Measurements from ENCODE around the gene ANK2. TPM values are rescaled to one million over a fixed set of nuclear protein-coding genes. Genes with fewer than 3 reads are reported as not detected.

ANK2 gene
- total RNA-seq (2014; rRNA removed; shearing (Covaris generic)): 0.03 and 0.08 TPM in 2 replicates

DNA sequence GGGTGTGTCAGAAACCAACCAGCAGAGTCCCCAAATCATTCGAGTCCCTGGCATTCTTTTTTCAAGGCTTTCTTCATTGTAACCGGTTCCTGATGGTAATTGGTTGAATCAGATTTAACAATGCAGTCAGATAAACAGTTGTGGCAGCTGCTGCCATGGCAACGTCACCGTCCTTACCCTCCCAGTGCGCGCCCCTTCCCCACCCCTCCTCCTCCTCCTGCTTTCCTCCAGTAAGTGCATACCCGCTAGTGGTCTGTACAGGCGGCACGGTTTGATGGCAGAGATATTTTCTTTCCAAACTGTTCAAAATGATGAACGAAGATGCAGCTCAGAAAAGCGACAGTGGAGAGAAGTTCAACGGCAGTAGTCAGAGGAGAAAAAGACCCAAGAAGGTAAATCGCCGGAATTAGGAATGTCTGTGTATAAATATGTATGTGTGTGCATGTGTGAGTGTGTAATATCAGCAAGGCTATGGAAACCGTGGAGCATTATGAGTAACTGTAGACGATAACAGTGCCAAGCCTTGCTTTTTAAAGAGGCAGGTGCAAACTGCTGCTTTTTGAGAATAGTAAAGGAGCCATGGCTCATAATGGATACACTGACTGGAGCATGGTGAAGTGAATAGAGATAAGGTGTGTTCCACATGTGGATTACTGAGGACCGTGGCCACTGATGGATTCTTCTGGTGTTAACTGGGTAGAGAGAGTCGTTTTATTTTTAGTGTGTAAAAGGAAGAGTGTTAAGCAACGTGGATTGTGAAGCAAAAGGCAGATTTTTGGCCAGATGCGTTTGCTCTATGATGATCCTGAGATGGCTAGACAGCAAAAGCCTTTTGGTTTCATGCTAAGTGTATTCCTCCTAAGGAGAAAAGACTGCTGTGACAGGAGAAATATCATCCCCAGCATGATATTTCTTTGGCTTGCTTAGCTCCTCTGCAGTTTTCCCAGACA, at the start of gene ANK2:
Gene ANK2 (plus strand): TSS at position 233 of the 950 bp plus-strand sequence. CDS start 76 bp downstream, at position 309.
- no peak for DNase-seq (ENCODE audit: low spot score)

DNA sequence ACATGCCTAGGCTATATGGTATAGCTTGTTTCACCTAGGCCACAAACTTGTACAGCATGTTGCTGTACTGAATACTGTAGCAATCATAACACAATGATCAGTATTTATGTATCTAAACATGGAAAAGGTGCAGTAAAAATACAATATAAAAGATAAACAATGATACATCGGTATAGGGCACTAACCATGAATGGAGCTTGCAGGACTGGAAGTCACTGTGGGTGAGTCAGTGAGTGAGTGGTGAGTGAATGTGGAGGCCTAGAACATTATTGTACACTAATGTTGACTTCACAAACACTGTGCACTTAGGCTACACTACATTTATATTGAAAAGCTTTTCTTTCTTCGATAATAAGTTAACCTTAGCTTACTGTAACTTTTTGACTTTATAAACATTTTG, 45.6 kb upstream of the ANK2 start:
- no peak for DNase-seq (ENCODE audit: low spot score)

DNA sequence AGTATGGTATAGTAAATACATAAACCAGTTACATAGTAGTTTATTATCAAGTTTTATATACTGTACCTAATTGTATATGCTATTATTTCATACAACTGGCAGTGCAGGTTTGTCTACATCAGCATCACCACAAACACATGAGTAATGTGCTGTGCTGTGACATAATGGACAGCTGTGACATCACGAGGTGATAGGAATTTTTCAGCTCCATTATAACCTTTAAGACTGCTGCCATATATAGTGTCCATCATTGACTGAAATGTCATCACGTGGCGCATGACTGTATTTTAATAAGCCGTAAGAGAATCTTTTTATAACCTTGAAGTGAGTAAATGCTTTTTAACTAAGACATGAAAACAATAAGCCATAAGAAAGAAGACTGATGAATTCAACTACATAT, 44.8 kb upstream of the ANK2 start:
- no peak for DNase-seq (ENCODE audit: low spot score)

DNA sequence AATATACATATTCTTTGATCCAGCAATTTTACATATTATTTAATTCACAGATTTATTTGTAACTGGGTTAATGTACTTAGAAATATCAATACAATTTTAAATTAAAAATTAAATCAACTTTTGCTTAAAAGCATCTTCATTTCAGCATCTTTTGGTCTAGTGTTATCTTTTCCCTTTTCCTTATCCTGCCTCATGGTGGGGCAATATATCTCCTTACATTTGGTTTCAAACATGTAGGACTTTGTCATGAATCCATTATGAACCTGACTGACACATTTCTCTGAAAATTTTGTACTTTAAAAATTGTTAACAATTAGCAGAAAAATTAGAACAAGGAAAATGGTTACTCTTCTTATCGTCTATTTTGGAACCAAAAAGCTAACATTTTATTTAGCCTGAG, 42.8 kb upstream of the ANK2 start:
- DNase-seq (ENCODE audit: low spot score): no peak

DNA sequence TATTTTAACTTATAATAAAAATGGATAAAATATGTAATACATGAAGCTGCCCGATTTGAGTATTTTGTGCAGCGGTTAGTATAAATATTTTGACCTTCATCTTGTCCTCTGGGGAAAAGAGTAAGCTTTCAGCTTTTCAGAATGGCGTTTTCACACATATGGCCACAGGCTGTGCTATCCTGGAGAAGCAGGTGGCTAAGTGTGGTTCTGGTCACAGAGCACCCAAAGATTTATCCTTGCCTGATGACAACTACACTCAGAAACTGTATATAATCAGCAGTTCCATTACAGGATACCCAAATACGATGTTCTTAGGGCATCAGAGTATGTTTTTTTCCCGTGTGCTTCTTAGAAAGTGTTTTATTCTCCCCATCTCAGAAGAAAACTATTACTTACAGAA, 42.3 kb upstream of the ANK2 start:
- DNase-seq (ENCODE audit: low spot score): no peak

DNA sequence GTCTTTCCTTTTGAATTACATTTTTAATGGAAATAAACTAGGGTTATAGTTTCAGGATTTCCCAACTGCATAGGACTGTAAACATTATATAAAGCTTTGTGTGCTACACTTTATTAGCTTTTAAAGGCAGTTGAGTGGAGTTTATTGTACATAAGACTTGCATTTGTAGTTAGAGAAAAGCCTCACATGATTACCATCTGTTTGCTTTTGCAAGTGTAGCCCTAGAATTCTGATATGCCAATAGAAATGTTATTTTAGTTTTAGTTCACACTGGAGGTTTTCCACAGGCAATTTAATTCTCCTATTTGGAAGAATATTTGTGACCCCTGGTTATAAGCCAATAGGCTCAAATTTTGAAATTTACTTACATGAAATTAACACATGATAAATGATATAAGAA, 41.3 kb upstream of the ANK2 start:
- DNase-seq (ENCODE audit: low spot score): no peak

DNA sequence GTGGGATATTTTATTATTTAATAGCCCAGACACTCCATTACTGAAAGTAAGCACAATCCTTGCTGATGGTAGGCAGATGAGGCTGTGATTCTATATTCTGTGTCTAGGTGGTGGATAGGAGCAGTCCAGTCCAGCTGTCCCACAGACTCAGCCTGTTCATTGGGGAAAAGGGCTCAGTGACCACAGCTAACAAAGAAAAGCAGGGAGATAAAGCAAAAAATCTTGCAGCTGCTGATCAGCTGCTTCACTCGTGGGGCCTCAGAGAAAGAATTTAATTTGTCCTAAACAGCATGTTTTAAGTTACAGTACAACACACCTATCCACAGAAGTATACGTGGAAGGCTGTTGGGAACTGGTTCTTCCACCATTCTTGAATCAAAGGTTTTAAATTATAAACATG, 40.7 kb upstream of the ANK2 start:
- no peak for DNase-seq (ENCODE audit: low spot score)

DNA sequence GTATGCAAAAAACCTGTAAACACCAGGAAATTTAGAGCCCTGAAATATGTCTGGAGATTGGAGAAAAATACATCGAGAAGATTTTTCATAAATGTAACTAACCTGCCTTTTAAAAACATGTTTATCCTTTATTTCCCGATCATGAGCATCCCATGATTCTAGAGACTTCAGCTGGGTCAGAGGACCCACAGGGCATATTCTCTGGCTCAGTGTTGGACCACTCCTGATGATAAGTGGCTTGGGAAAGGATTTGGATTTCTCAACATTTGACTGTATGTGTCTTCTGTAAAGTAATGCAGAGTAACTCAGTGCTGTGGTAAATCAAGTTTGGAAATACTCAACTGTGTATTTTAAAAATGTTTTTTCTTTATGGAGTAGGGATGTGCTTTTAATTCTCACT, 40.0 kb upstream of the ANK2 start:
- no peak for DNase-seq (ENCODE audit: low spot score)

DNA sequence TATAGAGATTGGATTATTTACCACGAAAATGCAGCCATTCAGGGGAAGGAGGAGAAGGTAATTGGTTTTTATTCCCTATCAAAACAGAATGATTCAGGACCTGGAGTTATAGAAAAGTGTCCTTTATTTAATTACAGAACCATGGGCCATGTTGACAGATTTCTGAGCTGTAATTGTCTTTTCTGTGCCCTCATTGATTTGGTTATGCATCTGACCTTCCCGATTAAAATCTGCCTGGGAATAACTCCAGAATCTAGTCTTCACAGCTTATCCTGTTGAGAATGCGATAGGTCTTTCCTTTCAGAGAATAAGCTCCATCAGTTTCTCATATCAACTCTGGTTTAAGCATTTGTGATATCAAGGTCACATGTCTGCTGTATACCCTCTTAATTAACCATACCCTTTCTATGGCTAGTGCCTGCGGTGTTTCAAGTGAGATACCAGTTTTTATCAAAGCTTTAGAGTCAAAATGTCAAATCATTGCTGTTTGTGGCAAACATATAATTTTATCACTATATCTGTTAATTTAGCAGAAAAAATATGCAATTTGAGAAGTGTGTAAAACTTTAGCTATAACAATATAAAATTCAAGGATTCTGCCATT, 37.2 kb upstream of the ANK2 start:
- DNase-seq (ENCODE audit: low spot score): no peak

DNA sequence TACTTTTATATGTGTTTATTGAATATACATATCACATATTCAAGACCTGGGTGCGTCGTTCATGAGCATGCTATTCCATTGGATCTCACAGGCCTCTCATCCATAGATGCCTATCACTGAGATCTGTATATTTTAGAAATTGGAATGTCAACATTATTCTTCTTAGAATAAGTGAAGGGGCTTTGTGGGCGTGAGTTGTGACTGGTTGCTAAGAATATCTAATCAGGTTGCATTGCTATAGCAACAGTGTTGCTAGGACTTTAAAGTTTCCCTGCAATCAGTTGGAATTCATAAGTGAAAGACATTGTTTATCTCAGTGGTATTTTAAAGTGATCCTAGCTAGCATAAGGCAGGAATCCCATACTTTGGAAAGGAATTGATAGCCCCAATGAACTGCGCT, 36.7 kb upstream of the ANK2 start:
- no peak for DNase-seq (ENCODE audit: low spot score)

DNA sequence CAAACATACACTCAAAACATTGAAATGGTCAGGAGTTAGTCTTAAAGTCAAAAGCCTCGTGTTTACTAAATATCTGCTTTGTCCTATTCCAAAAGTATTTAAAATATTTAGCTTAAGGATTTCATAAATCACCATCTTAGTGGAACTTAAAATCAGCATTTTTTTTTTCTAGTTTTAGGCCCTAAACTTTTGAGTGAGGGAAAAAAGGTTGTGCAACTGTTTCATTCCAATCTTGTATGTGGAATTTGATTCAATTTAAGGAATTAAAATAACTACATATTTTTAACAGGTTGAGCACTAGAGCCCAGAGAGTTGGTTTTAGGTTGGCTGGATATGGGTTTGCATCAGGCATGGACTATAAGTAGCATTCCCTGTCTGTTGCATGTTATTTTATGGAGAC, 35.7 kb upstream of the ANK2 start:
- DNase-seq (ENCODE audit: low spot score): no peak

DNA sequence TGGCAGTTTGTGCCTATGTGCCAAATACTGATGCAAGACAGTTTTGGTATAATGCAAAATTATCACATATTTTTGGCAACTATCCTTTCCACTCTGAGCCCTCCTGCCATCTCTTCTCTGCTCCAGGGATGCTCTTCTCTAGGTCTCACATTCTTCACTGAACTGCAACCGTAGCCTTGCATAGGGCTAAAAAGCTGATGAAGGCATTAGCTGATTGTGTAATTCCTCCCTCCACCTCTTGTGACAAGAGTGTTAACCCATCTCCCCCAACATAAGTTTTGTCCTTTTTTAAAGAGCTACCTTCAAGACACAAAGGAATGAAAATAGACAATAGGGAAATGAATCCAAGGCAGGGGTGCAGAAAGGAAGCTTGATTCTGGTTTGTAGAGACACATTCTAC, 33.1 kb upstream of the ANK2 start:
- DNase-seq (ENCODE audit: low spot score): no peak

DNA sequence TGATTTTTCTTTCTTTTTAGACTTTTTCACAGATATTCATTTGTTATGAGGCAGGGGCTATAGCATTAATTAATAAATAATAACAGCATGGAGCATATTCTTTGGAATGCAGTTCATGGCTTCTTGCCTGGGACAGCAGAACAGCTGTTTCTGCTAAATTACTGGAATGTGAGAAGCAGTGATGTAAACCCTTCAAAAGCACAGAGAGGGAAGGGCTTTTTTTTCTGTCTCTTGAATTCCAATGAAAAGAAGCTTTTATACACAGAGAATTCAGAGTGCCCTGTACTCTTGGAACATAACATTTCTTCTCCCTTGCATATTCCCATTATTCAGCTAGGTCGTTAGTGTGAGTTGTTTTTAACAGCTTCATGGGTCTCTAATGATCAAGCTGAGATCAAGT, 28.5 kb upstream of the ANK2 start:
- no peak for DNase-seq (ENCODE audit: low spot score)

DNA sequence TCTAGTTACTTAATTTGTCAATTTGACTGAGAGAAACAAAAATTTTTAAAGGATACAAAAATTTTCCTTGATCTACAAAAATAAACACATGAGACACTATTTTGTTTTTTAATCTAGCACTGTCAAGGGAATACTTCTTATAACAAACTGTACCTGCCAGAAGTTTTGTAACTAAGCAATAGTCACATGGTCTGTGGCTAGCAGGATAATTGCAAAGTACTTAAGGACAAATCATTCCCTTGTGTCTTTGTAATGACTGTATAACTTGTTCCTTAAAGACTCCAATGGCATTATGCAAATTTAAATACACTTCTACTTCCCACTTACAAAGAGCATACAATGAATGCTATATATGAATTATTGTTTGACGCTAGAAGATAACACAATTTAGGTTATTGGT, 25.1 kb upstream of the ANK2 start:
- DNase-seq (ENCODE audit: low spot score): no peak

DNA sequence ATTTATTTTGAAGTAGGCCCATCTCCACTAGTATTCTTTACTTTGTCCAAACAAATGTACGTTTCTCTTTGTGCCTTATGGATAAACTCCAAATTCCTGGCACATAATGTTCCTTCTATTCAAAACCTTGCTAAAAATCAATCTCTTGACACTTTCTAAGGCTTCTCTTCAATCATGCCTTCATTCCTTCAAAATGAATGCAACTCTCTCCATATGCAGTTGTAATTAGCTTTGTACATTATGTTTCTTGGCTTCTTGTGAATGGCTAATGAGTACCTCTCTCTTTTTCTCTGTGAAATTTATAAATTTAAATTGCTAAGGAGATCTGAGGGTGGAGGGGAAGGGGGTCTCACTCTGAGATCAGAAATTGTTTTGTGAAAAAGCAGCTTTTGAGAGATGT, 24.0 kb upstream of the ANK2 start:
- DNase-seq (ENCODE audit: low spot score): no peak

DNA sequence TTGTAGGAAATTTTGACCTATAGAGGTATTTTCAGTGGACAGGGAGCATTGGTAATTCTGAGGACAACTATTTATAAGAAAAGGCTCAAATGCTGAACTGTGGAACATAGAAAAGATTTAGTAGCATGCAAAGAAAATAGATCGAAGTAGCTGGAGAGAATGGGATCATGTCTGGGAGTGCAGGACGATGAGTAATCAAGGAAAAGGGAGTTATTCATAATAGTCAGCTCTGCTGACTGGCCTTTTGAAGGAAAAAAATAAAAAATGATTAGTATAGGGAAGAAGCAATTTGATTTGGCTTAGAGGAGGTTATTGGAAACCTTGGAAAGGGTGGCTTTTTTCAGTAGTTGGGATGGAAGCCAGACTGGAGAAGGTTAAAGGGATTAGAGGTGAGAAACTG, 22.9 kb upstream of the ANK2 start:
- no peak for DNase-seq (ENCODE audit: low spot score)

DNA sequence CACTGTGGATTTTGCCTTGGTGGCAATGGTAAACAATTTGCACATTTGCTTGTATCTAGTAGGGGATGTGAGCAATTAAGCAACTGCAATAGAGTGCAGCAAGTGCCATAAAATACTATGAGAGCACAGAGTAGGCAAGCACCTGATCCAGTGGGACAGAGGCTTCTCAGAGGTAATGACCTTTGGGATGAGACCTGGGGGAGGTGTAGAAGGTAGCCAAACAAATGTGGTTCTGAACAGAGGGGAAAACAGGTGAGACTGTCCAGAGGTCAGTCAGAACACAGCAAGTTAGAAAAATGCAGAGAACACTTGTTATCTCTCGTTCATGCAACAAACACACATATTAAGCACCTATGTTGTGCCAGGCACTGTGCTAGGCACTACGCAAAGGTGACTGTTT, 21.4 kb upstream of the ANK2 start:
- DNase-seq (ENCODE audit: low spot score): no peak

DNA sequence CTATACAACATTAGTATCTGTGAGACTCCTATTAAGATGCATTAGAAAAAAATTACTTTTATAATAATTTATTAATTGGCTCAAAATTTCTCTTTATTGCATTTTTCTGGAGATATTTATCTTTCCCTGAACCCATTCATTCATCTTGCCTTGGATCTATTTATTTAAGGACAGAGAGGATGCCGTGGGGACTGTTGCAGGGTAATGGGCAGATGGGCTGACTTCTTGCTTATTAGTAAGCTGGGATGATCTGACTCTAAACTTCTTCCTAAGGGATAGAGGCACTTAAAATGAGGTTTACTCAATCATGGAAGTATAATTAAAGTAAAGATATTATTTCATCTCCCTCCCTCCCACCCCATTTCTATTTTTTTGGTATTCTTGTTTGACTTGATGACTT, 18.2 kb upstream of the ANK2 start:
- DNase-seq (ENCODE audit: low spot score): no peak

DNA sequence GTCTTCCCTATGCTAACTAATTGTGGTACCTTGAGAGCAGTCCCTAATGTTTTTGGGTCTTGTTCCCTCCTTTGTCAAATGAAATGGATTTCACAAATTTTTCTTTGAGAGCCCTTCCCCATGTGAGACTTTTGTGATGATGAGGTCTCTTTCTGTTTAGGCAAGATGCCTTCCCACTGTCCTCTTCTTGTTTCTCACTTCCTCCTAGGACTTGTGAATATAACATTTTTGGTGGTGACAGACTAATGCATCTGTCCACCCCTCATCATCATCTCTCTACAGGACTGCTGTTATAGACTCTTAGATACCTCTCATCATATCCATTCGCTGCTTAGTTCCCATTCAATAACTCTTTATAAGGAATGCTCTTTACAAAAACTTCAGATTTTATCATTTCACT, 8.7 kb upstream of the ANK2 start:
- no peak for DNase-seq (ENCODE audit: low spot score)

DNA sequence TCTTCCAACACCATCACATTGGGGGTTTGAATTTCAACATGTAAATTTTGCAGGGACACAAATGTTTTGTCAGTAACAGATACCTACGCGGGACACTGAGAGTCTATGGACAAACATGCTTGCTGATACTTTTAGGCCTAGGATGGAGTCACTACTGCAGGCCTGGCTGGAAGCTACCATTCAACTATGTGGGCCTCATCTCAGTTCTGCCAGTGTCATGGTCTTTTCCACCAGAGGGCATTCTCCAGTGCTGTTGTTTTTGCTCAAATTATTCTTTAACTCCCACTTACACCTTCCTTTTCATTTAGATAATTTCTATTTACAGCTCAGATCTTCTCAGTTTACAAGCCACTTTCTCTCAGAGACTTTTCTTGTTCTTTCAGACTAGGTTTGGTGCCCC, 7.0 kb upstream of the ANK2 start:
- no peak for DNase-seq (ENCODE audit: low spot score)

DNA sequence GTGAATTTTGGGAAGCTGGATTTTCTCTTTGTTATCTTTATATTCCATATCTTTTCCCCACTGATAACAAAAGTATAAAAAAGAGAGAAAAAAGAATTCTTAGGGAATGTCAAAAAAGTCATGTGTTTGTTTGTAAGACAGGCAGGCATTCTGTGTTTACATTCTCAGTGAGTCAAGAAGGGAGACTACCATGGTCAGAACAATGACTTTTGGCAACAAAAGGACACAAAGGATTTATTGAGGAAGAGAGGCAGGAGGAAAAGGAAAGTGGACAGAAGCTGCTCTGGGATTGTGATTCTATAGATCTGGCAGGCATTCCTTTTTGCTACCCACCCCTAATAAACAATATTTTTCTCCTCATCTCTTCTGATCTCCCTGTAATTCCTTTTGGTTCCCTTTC, 5.9 kb upstream of the ANK2 start:
- DNase-seq (ENCODE audit: low spot score): no peak

DNA sequence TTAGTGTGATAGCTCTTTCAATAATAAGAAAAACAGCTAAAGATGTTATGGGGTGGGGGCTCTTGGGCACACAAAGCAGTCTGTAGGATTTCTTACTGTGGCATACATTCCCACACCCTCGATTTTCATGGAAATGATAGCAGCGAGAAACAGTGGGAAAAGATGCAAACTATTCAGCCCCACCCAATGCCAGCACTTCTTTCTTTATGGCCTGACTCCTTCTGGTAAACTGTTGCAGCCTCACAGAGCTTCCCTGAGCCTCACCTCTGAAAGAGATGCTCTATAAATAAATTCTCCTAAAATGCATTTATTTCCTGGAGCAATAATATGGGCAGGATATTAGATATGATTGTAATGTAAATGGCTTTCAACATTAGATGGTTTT, 910 bp downstream of the ANK2 start:
- no peak for DNase-seq (ENCODE audit: low spot score)

DNA sequence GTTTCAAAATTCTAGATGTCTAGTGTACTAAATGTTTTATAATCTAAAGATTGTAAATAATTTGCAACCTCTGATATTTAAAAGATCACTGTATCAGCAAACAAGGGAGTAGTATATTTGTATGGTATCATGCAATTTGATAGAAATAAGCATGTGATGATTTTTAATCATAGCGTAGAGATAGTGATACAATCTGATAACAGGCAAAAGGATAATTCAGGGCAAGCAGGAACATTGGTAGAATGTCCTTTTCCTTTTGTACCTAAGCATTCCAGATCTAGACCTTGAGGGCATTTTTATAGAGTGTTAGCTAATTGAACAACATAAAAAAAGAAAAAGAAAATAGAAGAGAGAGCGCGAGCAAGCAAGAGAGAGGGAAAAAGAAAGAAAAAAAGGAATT, 1.4 kb downstream of the ANK2 start:
- DNase-seq (ENCODE audit: low spot score): no peak
